ENCODE results near the gene RNF213. TPM values are rescaled to one million over a fixed set of nuclear protein-coding genes. Genes with fewer than 3 reads are reported as not detected.

The RNF213 gene
- total RNA-seq, 1 experiment from 2014 or later = 70.5 TPM

GRCh38 chr17:80339118-80339517 is 78.5 kb downstream of the RNF213 start:
- no peak overlapping the region for H3K4me3 Mint-ChIP-seq
- H3K27ac Mint-ChIP-seq = no peak overlapping the region
- H3K27me3 Mint-ChIP-seq (ENCODE audit: low read depth) = no peaks in the 10 kb centered on the region
- DNase-seq (ENCODE audit: low spot score) = no peak
- POLR2A ChIA-PET = no interaction called here
- ATAC-seq = no peak
- H3K9me3 Mint-ChIP-seq = no peaks in the 10 kb centered on the region
- TF ChIP-seq CTCF (IDR thresholded peaks at IDR 0.05) = no peak
- no peak for TF ChIP-seq CBFB (CRISPR knock-in tag; IDR thresholded peaks at IDR 0.05; ENCODE audit: low read depth)
- no peak for TF ChIP-seq NFYB (CRISPR knock-in tag; conservative IDR thresholded peaks at IDR 0.05; ENCODE audit: low read depth)
- no peak for TF ChIP-seq RORB (CRISPR knock-in tag; IDR thresholded peaks at IDR 0.05)
- TF ChIP-seq ARID4B (CRISPR knock-in tag; IDR thresholded peaks at IDR 0.05; ENCODE audit: borderline replicate concordance) = no peak
- TF ChIP-seq MAX (CRISPR knock-in tag; IDR thresholded peaks at IDR 0.05) = no peak
- no peak for TF ChIP-seq ZNF416 (CRISPR knock-in tag; IDR thresholded peaks at IDR 0.05)
- TF ChIP-seq USF1 (CRISPR knock-in tag; IDR thresholded peaks at IDR 0.05) = no peak
- no peak for TF ChIP-seq FOXK1 (CRISPR knock-in tag; IDR thresholded peaks at IDR 0.05)
- TF ChIP-seq ZMAT4 (CRISPR knock-in tag; IDR thresholded peaks at IDR 0.05) = no peak
- CTCF ChIA-PET = interaction anchor here (1.1 to 1.2 kb wide), 2 partner anchors 22 to 143 kb away, joined by 3 to 5 read pairs; no protein-coding TSS in a partner anchor
- H3K4me1 Mint-ChIP-seq = no peaks in the 10 kb centered on the region
- peaks cover 62% of the 10 kb centered on the region for H3K36me3 Mint-ChIP-seq

- TF ChIP-seq ATF2 (CRISPR knock-in tag; IDR thresholded peaks at IDR 0.05; ENCODE audit: borderline replicate concordance, low read depth) (no peak), SP1 (CRISPR knock-in tag; conservative IDR thresholded peaks at IDR 0.05) (no peak), ZNF396 (CRISPR knock-in tag; IDR thresholded peaks at IDR 0.05; ENCODE audit: borderline replicate concordance) (no peak), CTCF (IDR thresholded peaks at IDR 0.05) (no peak), TCF7 (CRISPR knock-in tag; IDR thresholded peaks at IDR 0.05; ENCODE audit: low read depth) (no peak)
- POLR2A ChIA-PET = no interaction called here
- Mint-ChIP-seq H3K27ac (no peak overlapping the region), H3K36me3 (peaks cover 67% of the 10 kb centered on the region), H3K9me3 (no peaks in the 10 kb centered on the region), H3K4me3 (no peak overlapping the region), H3K27me3 (ENCODE audit: low read depth) (no peaks in the 10 kb centered on the region), H3K4me1 (no peaks in the 10 kb centered on the region)
- DNase-seq (ENCODE audit: low spot score) (no peak), ATAC-seq (no peak)
- CTCF ChIA-PET = interaction anchor here (1.1 to 1.3 kb wide), 3 partner anchors 21 to 144 kb away, joined by 3 to 5 read pairs (median 3); no protein-coding TSS in a partner anchor
Observed at GRCh38 chr17:80339731-80340456, 79.2 kb downstream of the RNF213 start.

Data from WTC11 (cell line).